Cardiac muscle cell (in vitro differentiated cells and primary cell): ENCODE results near the gene SELP. TPM values are rescaled to one million over a fixed set of nuclear protein-coding genes. Genes with fewer than 3 reads are reported as not detected.

Experiments used
- DNase-seq, 2 donors: peaks; one replicate each; pipeline versions ENCODE4 v3.0.0 to v3.0.0-alpha.2; 2010 to 2017; ENCODE audit warnings: low read depth in 1 of 2, low spot score in 1 of 2
- H3K27ac ChIP-seq: fragments of 200-600 bp; sonication (generic); 2 replicates; pipeline ENCODE4 v1.5.1; 2016
- H3K27me3 ChIP-seq: fragments of 200-600 bp; sonication (generic); 2 replicates; pipeline ENCODE4 v1.6.0; 2016; ENCODE audit warnings: control low read depth
- H3K36me3 ChIP-seq: fragments of 200-600 bp; sonication (generic); 2 replicates; pipeline ENCODE4 v1.5.1; 2016; ENCODE audit warnings: control low read depth
- H3K4me1 ChIP-seq: fragments of 200-600 bp; sonication (generic); 2 replicates; pipeline ENCODE4 v1.8.1; 2017; ENCODE audit warnings: low read depth, mild to moderate bottlenecking, mixed run types
- H3K4me3 ChIP-seq: fragments of 200-600 bp; sonication (generic); 2 replicates; pipeline ENCODE4 v1.5.1; 2016; ENCODE audit warnings: mild to moderate bottlenecking
- H3K9me3 ChIP-seq: fragments of 200-600 bp; sonication (generic); 2 replicates; pipeline ENCODE4 v1.5.1; 2017; ENCODE audit warnings: low read depth, mild to moderate bottlenecking, control low read depth
- polyA plus RNA-seq: library from polyadenylated mRNA; unstranded; fragments of >200 nt; fragmentation: Nextera tagmentation; extraction: Ambion mirVana; gene quantifications from 2 replicates; pipeline ENCODE4 v1.2.1, GENCODE V29; 2016
- total RNA-seq: library from RNA; depleted of rRNA; stranded (reverse); fragments of >200 nt; gene quantifications from 2 replicates; pipeline ENCODE4 v1.2.3, GENCODE V29; 2016
- TF ChIP-seq, protein P1 (sequence below): IDR thresholded peaks from 2 replicates; pipeline ENCODE4 v1.5.1; 2012; ENCODE audit warnings: low read depth, mild to moderate bottlenecking, low read length

The SELP gene
- total and polyA plus RNA-seq, 2 experiments from 2014 or later, result not detected

DNA sequence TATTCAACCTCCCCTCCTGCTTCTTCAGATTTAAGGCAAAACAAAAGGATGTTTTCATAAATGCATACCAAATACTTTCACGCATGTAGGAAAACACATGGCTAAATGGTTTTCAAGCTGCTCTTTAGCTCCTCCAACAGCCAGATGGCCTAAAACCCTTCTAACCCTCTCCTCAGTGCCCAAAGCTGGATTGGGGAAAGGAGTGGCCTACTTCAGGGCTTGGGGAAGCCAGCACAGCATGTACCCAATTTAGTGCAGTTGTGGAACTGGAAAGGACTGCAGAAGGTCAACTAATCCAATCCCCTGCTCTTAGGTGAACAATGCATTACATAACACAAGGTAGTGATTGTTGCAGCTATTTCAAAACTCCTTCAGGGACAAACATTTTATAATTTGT lies 53.0 kb downstream of the SELP start:
- H3K27ac ChIP-seq, result no peak overlapping the region
- H3K4me1 ChIP-seq, result no peaks in the 10 kb centered on the region
- no peaks in the 10 kb centered on the region for H3K36me3 ChIP-seq
- H3K4me3 ChIP-seq, result no peak overlapping the region
- H3K27me3 ChIP-seq, result no peaks in the 10 kb centered on the region
- TF ChIP-seq, protein P1, sequence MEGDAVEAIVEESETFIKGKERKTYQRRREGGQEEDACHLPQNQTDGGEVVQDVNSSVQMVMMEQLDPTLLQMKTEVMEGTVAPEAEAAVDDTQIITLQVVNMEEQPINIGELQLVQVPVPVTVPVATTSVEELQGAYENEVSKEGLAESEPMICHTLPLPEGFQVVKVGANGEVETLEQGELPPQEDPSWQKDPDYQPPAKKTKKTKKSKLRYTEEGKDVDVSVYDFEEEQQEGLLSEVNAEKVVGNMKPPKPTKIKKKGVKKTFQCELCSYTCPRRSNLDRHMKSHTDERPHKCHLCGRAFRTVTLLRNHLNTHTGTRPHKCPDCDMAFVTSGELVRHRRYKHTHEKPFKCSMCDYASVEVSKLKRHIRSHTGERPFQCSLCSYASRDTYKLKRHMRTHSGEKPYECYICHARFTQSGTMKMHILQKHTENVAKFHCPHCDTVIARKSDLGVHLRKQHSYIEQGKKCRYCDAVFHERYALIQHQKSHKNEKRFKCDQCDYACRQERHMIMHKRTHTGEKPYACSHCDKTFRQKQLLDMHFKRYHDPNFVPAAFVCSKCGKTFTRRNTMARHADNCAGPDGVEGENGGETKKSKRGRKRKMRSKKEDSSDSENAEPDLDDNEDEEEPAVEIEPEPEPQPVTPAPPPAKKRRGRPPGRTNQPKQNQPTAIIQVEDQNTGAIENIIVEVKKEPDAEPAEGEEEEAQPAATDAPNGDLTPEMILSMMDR, result no peak
- DNase-seq, result no peak
- H3K9me3 ChIP-seq, result no peaks in the 10 kb centered on the region

DNA sequence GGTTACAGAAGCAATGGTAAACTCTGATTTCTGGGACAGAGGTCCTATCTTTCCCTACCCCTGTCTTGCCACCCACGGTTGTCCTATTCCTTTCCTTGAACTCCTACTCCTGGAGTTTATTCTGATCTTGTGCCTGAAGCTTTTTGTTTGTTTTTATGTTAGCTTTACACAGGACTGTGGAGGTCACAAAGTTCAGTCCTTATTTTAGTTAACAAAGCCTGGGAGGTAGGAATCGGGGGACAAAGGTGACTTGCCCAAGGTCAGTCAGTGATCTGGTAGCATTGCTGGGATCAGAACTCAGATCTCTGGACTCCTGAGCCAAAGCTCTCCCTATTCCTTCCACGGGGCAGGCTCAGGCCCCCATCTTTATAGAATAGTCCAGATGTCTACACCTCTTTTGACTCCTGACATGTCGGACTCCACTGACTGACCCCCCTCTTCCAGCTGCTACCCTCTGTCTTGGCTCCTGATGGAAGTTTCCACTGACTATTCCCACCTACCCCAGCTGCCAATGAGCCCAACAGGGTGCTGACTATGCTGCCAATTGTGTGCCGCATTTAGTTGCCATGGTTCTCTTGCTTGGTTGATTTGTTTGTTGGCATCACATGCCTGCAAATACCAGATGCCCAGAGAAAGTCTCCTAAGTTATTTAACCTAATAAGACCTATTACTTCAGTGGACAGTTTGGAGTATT lies 53.5 kb downstream of the SELP start:
- no peaks in the 10 kb centered on the region for H3K36me3 ChIP-seq
- H3K27me3 ChIP-seq, result no peaks in the 10 kb centered on the region
- DNase-seq, result no peak
- no peak overlapping the region for H3K4me3 ChIP-seq
- H3K9me3 ChIP-seq, result no peaks in the 10 kb centered on the region
- TF ChIP-seq, protein P1, result no peak
- H3K4me1 ChIP-seq, result no peaks in the 10 kb centered on the region
- H3K27ac ChIP-seq, result no peak overlapping the region

DNA sequence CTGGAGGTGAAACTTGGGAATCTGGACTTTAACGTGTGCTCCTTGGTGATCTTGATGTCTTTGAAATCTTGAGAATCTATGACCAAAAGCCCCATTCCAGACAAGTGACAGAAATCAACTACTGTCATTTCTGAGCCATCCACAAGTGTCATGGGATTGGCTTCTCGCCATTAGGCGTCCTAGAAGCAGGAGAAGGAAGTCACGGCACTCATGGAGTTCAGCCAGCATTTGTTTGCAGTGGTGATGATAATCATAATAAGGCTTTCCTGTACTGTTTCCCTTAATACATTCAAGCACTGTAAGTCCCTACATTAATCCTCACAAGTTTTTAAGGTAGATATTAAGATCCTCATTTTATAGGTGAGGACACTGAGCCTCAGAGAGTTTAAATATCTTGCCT lies 55.6 kb downstream of the SELP start:
- Histone ChIP-seq H3K27me3 (peaks cover 3% of the 10 kb centered on the region), H3K4me1 (no peaks in the 10 kb centered on the region), H3K9me3 (no peaks in the 10 kb centered on the region), H3K36me3 (no peaks in the 10 kb centered on the region), H3K27ac (no peak overlapping the region), H3K4me3 (no peak overlapping the region)
- TF ChIP-seq, protein P1, result no peak
- no peak for DNase-seq

DNA sequence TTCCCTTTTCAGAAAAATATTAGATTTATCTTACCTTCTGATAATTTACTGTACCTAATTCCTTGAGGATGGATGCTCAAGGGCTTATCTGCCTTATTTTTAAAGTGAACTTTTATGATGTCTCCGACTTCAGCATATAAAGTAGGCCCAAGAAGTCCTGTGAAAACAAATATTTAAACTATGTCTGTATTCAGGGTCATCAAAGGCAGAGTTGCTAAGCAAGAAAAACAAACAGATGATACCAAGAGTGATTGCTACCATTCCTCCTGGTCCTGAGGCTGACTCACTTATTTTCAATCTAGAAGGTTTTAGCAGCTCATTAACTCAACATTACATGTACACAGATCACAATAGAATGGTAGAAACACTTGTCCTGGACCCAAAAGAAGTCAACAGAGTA lies 57.7 kb downstream of the SELP start:
- TF ChIP-seq, protein P1, result no peak
- Histone ChIP-seq H3K9me3 (no peaks in the 10 kb centered on the region), H3K27me3 (peaks cover 10% of the 10 kb centered on the region), H3K4me1 (no peaks in the 10 kb centered on the region), H3K36me3 (no peaks in the 10 kb centered on the region), H3K4me3 (no peak overlapping the region), H3K27ac (no peak overlapping the region)
- DNase-seq, result peak in 1 of 2 donors; percentile 12

DNA sequence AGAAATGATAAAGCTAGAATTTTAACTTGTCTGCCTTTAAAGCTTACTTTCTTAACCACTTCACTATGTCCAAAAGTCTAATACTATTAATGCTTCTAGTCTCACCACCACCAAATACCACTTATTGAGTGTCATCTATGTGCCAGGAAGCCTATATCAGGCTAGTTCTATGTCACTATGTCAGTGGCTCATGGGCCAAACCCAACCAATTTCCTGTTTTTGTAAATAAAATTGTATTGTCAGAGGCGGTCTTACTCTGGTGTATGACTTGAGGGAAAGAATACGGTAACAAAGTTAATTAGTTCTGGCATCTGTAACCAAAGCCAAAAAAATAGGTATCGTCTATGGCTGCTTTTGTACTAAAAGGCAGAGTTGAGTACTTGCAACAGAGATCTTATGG lies 58.5 kb downstream of the SELP start:
- H3K4me3 ChIP-seq, result no peak overlapping the region
- H3K27me3 ChIP-seq, result peaks cover 10% of the 10 kb centered on the region
- H3K36me3 ChIP-seq, result no peaks in the 10 kb centered on the region
- TF ChIP-seq, protein P1, result no peak
- H3K4me1 ChIP-seq, result no peaks in the 10 kb centered on the region
- H3K9me3 ChIP-seq, result no peaks in the 10 kb centered on the region
- no peak for DNase-seq
- H3K27ac ChIP-seq, result no peak overlapping the region
